Ovary (tissue), 9 donors: ENCODE measurements around the gene BLID. TPM values are rescaled to one million over a fixed set of nuclear protein-coding genes. Genes with fewer than 3 reads are reported as not detected.

ENCODE experiments used
- DNase-seq, 5 donors: peaks; one replicate each; pipeline ENCODE4 v3.0.0-alpha.2; 2019 to 2020
- H3K27ac ChIP-seq, 2 donors: fragments of 200-600 bp; one replicate each; pipeline versions ENCODE4 v1.5.1 to v1.8.0; 2019 to 2022
- H3K27me3 ChIP-seq: fragments of 200-600 bp; one replicate; pipeline ENCODE4 v1.8.0; 2022
- H3K36me3 ChIP-seq: fragments of 200-600 bp; sonication (generic); one replicate; pipeline ENCODE4 v1.5.1; 2019
- H3K4me1 ChIP-seq: one replicate; pipeline ENCODE4 v1.8.1; 2013; ENCODE audit warnings: mild to moderate bottlenecking, moderate library complexity; ENCODE audit not compliant: insufficient read depth
- H3K4me3 ChIP-seq: fragments of 200-600 bp; sonication (generic); one replicate; pipeline ENCODE4 v1.5.1; 2017
- H3K9me3 ChIP-seq, 2 donors: fragments of 200-600 bp in 1 of 2; sonication (generic) in 1 of 2; one replicate each; pipeline versions ENCODE4 v1.5.1 to v1.8.1; 2013 to 2019; ENCODE audit warnings: mild to moderate bottlenecking in 1 of 2, moderate library complexity in 1 of 2
- CTCF ChIP-seq, 3 donors: fragments of 450-650 bp in 2 of 3; fragments of 200-600 bp in 1 of 3; IDR thresholded peaks; one replicate each; pipeline versions ENCODE4 v1.5.1 to v1.8.0; 2016 to 2022; ENCODE audit warnings: antibody characterized with exemption in 3 of 3, mild to moderate bottlenecking in 1 of 3
- EP300 ChIP-seq: sonication (generic); formaldehyde crosslinking; IDR thresholded peaks from one replicate; pipeline ENCODE4 v1.6.1; 2017; ENCODE audit warnings: antibody characterized with exemption
- POLR2A ChIP-seq: fragments of 450-650 bp; IDR thresholded peaks from one replicate; pipeline ENCODE4 v1.6.1; 2017; ENCODE audit warnings: antibody characterized with exemption, mild to moderate bottlenecking, moderate library complexity
- WGBS, 3 donors: extraction: QIAGEN DNeasy Blood & Tissue Kit in 1 of 3; methylation state at CpG; one replicate each; pipeline versions ENCODE4 v1.1.5 to v1.1.7; 2013 to 2017; 5-methylcytosine and 5-hydroxymethylcytosine counted together
- intact Hi-C, 4 donors: fragments of 100-400 bp; cut with DNase I; formaldehyde crosslinking; loops; one replicate each; pipeline versions ENCODE4 v1.11.0 to v1.15.1; 2022 to 2023
- polyA plus RNA-seq, 2 donors: library from polyadenylated mRNA; stranded (reverse); fragments of 200-250 nt in 1 of 2; fragments of 350-450 nt in 1 of 2; fragmentation: Illumina TruSeq in 1 of 2; extraction: RNeasy Lipid Tissue Mini Kit (QIAGEN cat#74804) in 1 of 2; gene quantifications; one replicate each; pipeline ENCODE4 v1.2.3, GENCODE V29; 2013 to 2014
- total RNA-seq, 7 donors: library from RNA; depleted of rRNA in 2 of 7; stranded (reverse); fragments of >200 nt in 2 of 7; fragmentation: NEBNext Ultra II Directional in 3 of 7; extraction: Animal tissue kit (Norgen Biotek cat#: 25700) in 3 of 7; gene quantifications; one replicate each; pipeline versions ENCODE4 v1.1.0 to v1.2.4, GENCODE V29; 2016 to 2023
- donor health status: DM: no; HTN: no; CAD: no; lungs with moderate emphysema.
- donor health status: DM: no; HTN: no; CAD: no.
- donor health status: Bipolar disorder and iron deficiency.
- donor health status: DM: yes; HTN: yes; CAD: no.
- donor health status: DM: no; HTN: no; CAD: no.
- donor health status: DM: yes; HTN: yes; CAD: no.

Gene BLID
- total and polyA plus RNA-seq, 9 donors = 0.32 to 13.2 (median 3.7) TPM; not detected in 1

- Histone ChIP-seq H3K4me1 (no peaks in the 10 kb centered on the region), H3K36me3 (no peaks in the 10 kb centered on the region), H3K27me3 (no peaks in the 10 kb centered on the region), H3K27ac (peak overlapping the region; percentile 30 to 93), H3K9me3 (no peaks in the 10 kb centered on the region), H3K4me3 (peak overlapping the region; percentile 58)
- WGBS, 3 donors = 2 to 10% (median 8%) methylated on average over 13 of the region's 13 CpGs
- peak in 1 of 5 donors; percentile 23 for DNase-seq
- TF ChIP-seq POLR2A (no peak), CTCF (IDR thresholded peaks at IDR 0.05) (no peak), EP300 (no peak)
- intact Hi-C loops = loop anchor here (2.0 to 10.0 kb wide), 9 partner anchors 58 to 443 kb away; no protein-coding TSS in a partner anchor
Measured at GRCh38 chr11:122099374-122100036, 16.5 kb downstream of the BLID start.

DNA sequence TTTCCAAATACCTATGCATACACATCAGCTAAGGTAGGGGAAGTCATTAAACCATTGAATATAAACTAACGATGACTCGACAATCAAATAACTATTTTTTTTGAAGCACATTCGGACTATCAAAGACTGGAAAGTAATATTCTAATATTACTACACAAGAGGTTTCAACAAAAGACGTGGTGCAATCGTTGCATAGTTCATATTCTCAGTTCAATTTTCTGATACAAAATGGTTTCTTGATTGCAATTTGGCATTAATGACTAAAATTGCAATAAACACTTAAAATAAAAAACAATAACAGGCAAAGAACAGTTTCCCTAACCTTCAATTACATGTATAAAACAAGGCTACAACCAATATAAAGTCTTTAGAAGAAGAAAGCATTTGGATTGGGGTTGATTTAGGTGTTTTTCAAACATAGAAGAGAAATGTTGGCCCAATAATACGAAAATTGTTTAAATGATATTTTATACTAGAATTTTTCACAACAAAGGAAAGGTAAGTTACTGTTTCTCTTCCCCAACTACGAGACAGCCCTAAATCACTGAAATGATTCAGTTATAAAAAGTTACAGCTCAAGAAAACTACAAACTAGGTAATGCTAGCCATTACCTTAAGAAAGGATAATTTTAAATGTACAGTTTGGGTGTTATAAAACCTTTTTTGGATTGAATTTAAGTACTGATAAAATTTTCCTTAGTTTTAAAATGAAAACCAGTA lies 17.6 kb downstream of the BLID start:
- WGBS, 3 donors = 6 to 17% (median 9%) methylated on average over 7 of the region's 7 CpGs
- Histone ChIP-seq H3K4me1 (peaks cover 3% of the 10 kb centered on the region), H3K36me3 (no peaks in the 10 kb centered on the region), H3K4me3 (peak overlapping the region; percentile 58), H3K9me3 (no peaks in the 10 kb centered on the region), H3K27ac (peak overlapping the region in 1 of 2 donors; percentile 93), H3K27me3 (no peaks in the 10 kb centered on the region)
- TF ChIP-seq CTCF (IDR thresholded peaks at IDR 0.05) (no peak), EP300 (no peak), POLR2A (no peak)
- intact Hi-C loops = loop anchor here in 2 of 4 donors (10.0 kb wide), 2 partner anchors 74 to 374 kb away; no protein-coding TSS in a partner anchor
- no peak for DNase-seq

DNA sequence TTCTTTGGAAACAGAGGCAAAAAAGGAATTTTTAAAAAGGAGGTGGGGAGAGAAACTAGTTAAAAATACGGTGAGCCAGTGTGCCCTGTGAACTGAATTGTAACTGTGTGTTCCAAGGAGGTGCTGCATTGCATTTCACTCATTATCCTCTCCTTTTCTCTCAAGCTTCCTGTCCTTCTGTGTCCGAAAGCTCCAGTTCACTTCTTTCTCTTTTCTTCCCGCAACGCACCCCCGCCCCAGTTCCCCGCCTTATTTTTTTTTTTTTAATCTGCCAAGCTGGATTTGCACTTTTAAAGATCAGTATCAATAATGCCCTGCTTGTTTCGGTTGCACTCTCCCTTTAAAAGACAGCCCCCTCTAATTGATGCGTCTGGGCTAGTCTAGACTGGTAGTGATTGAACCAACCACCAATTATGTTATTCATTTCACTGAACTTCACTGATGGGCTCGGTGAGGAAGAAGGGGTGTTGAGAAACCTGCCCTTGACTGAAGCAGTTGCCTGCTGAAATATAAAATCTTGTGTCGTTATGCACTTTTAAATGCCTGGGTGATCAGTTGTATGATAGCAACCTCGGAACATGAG lies 18.5 kb downstream of the BLID start:
- TF ChIP-seq CTCF (IDR thresholded peaks at IDR 0.05) = no peak
- no peak for TF ChIP-seq EP300
- no peak for TF ChIP-seq POLR2A
- H3K9me3 ChIP-seq = no peaks in the 10 kb centered on the region
- no peaks in the 10 kb centered on the region for H3K27me3 ChIP-seq

GRCh38 chr11:122096272-122097112 lies 19.5 kb downstream of the BLID start:
- Histone ChIP-seq H3K27me3 (no peaks in the 10 kb centered on the region), H3K36me3 (no peaks in the 10 kb centered on the region), H3K4me1 (peaks cover 3% of the 10 kb centered on the region), H3K4me3 (peak overlapping the region; percentile 58), H3K9me3 (no peaks in the 10 kb centered on the region), H3K27ac (peak overlapping the region in 1 of 2 donors; percentile 93)
- TF ChIP-seq EP300 = no peak
- no peak for TF ChIP-seq CTCF (IDR thresholded peaks at IDR 0.05)
- TF ChIP-seq POLR2A = no peak
- no peak for DNase-seq
- 15 to 19% (median 15%) methylated on average over 12 of the region's 12 CpGs for WGBS, 3 donors
- intact Hi-C loops = loop anchor here in 2 of 4 donors (10.0 kb wide), 2 partner anchors 72 to 372 kb away; no protein-coding TSS in a partner anchor

More for the DNA sequence above, 18.5 kb downstream of the BLID start:
- intact Hi-C loops = loop anchor here in 2 of 4 donors (10.0 kb wide), 2 partner anchors 73 to 373 kb away; no protein-coding TSS in a partner anchor
- DNase-seq = peak in 1 of 5 donors; percentile 21
- H3K36me3 ChIP-seq = no peaks in the 10 kb centered on the region
- H3K27ac ChIP-seq = peak overlapping the region; percentile 31 to 93
- peaks cover 3% of the 10 kb centered on the region for H3K4me1 ChIP-seq
- H3K4me3 ChIP-seq = peak overlapping the region; percentile 58
- WGBS, 3 donors = 3 to 10% (median 7%) methylated on average over 11 of the region's 11 CpGs
